Upper lobe of left lung (tissue), 4 donors: ENCODE measurements around the gene EYA2.

Source experiments
- CTCF ChIP-seq, 6 experiments: fragments of 450-650 bp in 4 of 6; fragments of 200-600 bp in 2 of 6; sonication (generic) in 2 of 6; IDR thresholded peaks; one replicate each; pipeline ENCODE4 v1.5.1; 2016 to 2019; ENCODE audit warnings: antibody characterized with exemption in 6 of 6
- POLR2A ChIP-seq, 4 donors: fragments of 450-650 bp; IDR thresholded peaks; one replicate each; pipeline ENCODE4 v1.5.1; 2016 to 2017; ENCODE audit warnings: antibody characterized with exemption in 4 of 4, mild to moderate bottlenecking in 2 of 4
- POLR2AphosphoS5 ChIP-seq, 2 donors: sonication (generic); formaldehyde crosslinking; IDR thresholded peaks; one replicate each; pipeline ENCODE4 v1.5.1; 2017; ENCODE audit warnings: antibody characterized with exemption in 2 of 2

- TF ChIP-seq POLR2AphosphoS5 (IDR thresholded peaks at IDR 0.05) (no peak), CTCF (IDR thresholded peaks at IDR 0.05) (no peak), POLR2A (IDR thresholded peaks at IDR 0.05) (no peak)
Measured at GRCh38 chr20:47225458-47225857, 330.8 kb downstream of the EYA2 start.
